Transverse colon (tissue), 4 donors: ENCODE results near the gene FBXL3. TPM values are rescaled to one million over a fixed set of nuclear protein-coding genes. Genes with fewer than 3 reads are reported as not detected.
"Not testable (repeated sequence)": the region's sequence is repeated elsewhere in the genome, so short reads cannot be mapped to it uniquely, and the experiment has no call there.

Source experiments
- DNase-seq: peaks from one replicate; pipeline ENCODE4 v3.0.0-alpha.2; 2019
- H3K27ac ChIP-seq, 4 donors: fragments of 200-600 bp; sonication (generic); 2 replicates each; pipeline ENCODE4 v1.5.1; 2016 to 2018; ENCODE audit warnings: inconsistent platforms in 4 of 4
- H3K27me3 ChIP-seq: fragments of 200-600 bp; sonication (generic); 2 replicates; pipeline ENCODE4 v1.5.1; 2017; ENCODE audit warnings: inconsistent platforms
- H3K36me3 ChIP-seq, 4 donors: fragments of 200-600 bp; sonication (generic); 2 replicates each; pipeline ENCODE4 v1.5.1; 2017 to 2019; ENCODE audit warnings: inconsistent platforms in 4 of 4
- H3K4me1 ChIP-seq, 4 donors: fragments of 200-600 bp; sonication (generic); 2 replicates each; pipeline ENCODE4 v1.5.1; 2017 to 2020; ENCODE audit warnings: inconsistent platforms in 4 of 4
- H3K4me3 ChIP-seq, 4 donors: fragments of 200-600 bp; sonication (generic); 1 replicate in 1 of 4; 2 replicates in 3 of 4; pipeline versions ENCODE4 v1.5.1 to v1.6.1; 2017 to 2019; ENCODE audit warnings: inconsistent platforms in 4 of 4
- H3K9me3 ChIP-seq, 2 donors: fragments of 200-600 bp; sonication (generic); 2 replicates each; pipeline ENCODE4 v1.5.1; 2017 to 2019; ENCODE audit warnings: inconsistent platforms in 2 of 2
- CTCF ChIP-seq, 5 experiments: fragments of 200-600 bp in 3 of 5; fragments of 450-650 bp in 2 of 5; sonication (generic) in 3 of 5; IDR thresholded peaks; 1 replicate in 2 of 5; 2 replicates in 3 of 5; pipeline ENCODE4 v1.5.1; 2016 to 2017; ENCODE audit warnings: antibody characterized with exemption in 5 of 5, inconsistent platforms in 3 of 5, mild to moderate bottlenecking in 2 of 5, moderate library complexity in 1 of 5
- EP300 ChIP-seq: sonication (generic); formaldehyde crosslinking; IDR thresholded peaks from one replicate; pipeline ENCODE4 v1.6.1; 2017; ENCODE audit warnings: antibody characterized with exemption, low read depth
- POLR2A ChIP-seq: fragments of 450-650 bp; IDR thresholded peaks from one replicate; pipeline ENCODE4 v1.6.1; 2016; ENCODE audit warnings: antibody characterized with exemption, mild to moderate bottlenecking, moderate library complexity
- POLR2AphosphoS5 ChIP-seq, 3 donors: sonication (generic); formaldehyde crosslinking; IDR thresholded peaks; one replicate each; pipeline ENCODE4 v1.6.1; 2016; ENCODE audit warnings: antibody characterized with exemption in 3 of 3
- WGBS, 2 donors: methylation state at CpG; one replicate each; pipeline ENCODE4 v1.1.5; 2018; ENCODE audit warnings: low coverage in 1 of 2; 5-methylcytosine and 5-hydroxymethylcytosine counted together
- in situ Hi-C, 4 donors: fragments of 200-750 bp; cut with MboI; loops; one replicate each; pipeline versions ENCODE4 v1.15.0 to v1.15.1; 2017; ENCODE audit warnings: low sequenced_read_pairs in 3 of 4, low pct_ligation_motif_present in 1 of 4, low pct_unique_long_range_greater_than_20kb in 1 of 4
- intact Hi-C: fragments of 100-400 bp; cut with DNase I; formaldehyde crosslinking; loops from one replicate; pipeline ENCODE4 v1.15.1; 2023; ENCODE audit warnings: low total_unique reads
- total RNA-seq, 4 donors: library from RNA; depleted of rRNA; stranded (reverse); fragments of >200 nt; gene quantifications; one replicate each; pipeline ENCODE4 v1.1.0, GENCODE V29; 2016

The FBXL3 gene
- total RNA-seq, 4 donors from 2014 or later: 23.1 to 111 (median 88.4) TPM

DNA sequence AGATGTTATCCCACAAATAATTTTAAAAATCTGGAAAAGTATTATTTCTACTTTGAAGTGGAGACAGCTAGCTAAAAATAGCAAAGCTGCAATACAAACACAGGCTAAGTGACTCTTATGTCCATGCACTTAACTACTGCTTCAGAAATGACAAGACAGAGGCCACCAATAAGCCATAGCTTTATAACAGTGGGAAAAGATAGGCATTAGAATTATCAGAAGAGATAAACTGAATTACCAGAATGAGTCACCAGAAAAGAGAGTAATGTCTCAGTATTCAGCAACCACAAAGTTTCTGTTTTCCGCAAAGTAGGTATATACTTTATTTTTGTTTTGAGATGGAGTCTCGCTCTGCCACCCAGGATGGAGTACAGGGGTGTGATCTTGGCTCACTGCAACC, 17.9 kb downstream of the FBXL3 start:
- WGBS, 2 donors: 77 to 79% methylated on average over 2 of the region's 2 CpGs

GRCh38 chr13:77008337-77008736, 18.6 kb downstream of the FBXL3 start:
- H3K9me3 ChIP-seq, H3K4me3 ChIP-seq, DNase-seq, in situ Hi-C loops, intact Hi-C loops, H3K27me3 ChIP-seq, H3K27ac ChIP-seq: not testable (repeated sequence)
- Histone ChIP-seq H3K36me3 (peaks cover 0 to 70% (median 15%) of the 10 kb centered on the region in 4 donors), H3K4me1 (peaks cover 0 to 12% (median 0%) of the 10 kb centered on the region in 4 donors)
- 85 to 92% methylated on average over 3 to 4 of the region's 4 CpGs for WGBS, 2 donors

More for the DNA sequence above, 17.9 kb downstream of the FBXL3 start:
- in situ Hi-C loops (no loop called here), intact Hi-C loops (no loop called here)
- H3K27me3 ChIP-seq: no peaks in the 10 kb centered on the region
- H3K9me3 ChIP-seq: no peaks in the 10 kb centered on the region
- no peak overlapping the region for H3K4me3 ChIP-seq
- H3K27ac ChIP-seq: no peak overlapping the region
- peaks cover 0 to 17% (median under 1%) of the 10 kb centered on the region in 4 donors for H3K4me1 ChIP-seq
- H3K36me3 ChIP-seq: peaks cover 0 to 69% (median 17%) of the 10 kb centered on the region in 4 donors
- DNase-seq: no peak
- TF ChIP-seq CTCF (IDR thresholded peaks at IDR 0.05) (no peak), EP300 (no peak), POLR2AphosphoS5 (IDR thresholded peaks at IDR 0.05) (no peak), POLR2A (no peak)

DNA sequence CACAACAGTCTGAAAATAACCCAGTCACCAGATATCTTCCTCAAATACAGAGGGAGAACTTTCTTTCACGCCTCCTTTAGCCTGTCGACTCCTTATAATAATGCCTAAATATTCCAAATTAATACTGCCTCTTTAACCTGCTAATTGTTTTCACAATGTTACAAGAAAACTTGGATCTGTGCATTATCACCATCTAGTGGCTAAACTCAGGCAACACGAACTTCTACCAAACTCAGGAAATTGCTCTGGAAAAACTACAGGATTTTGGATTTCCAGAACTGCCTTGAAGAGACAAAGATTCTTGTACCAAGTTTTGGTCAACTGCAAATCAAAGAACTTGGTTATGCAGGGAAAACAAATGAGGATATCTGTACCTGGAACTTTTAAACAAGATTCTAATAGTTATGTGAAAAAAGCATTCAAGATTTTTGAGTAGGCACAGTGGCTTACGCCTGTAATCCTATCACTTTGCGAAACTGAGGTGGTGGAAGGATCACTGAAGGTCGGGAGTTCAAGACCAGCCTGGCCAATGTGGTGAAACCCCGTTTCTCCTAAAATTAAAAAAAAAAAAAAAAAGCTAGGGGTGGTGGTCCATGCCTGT, 24.3 kb downstream of the FBXL3 start:
- Histone ChIP-seq H3K4me1 (peaks cover 0 to 32% (median 21%) of the 10 kb centered on the region in 4 donors), H3K27ac (peak overlapping the region in 2 of 4 donors; percentile 6 to 8), H3K36me3 (peaks cover 0 to 31% (median 0%) of the 10 kb centered on the region in 4 donors), H3K4me3 (no peak overlapping the region), H3K9me3 (no peaks in the 10 kb centered on the region), H3K27me3 (no peaks in the 10 kb centered on the region)
- 65 to 68% methylated on average over 6 to 7 of the region's 7 CpGs for WGBS, 2 donors
- in situ Hi-C loops (no loop called here), intact Hi-C loops (no loop called here)
- TF ChIP-seq CTCF (IDR thresholded peaks at IDR 0.05) (peak; percentile 39 to 55 (median 50)), POLR2A (no peak)
- DNase-seq: no peak

DNA sequence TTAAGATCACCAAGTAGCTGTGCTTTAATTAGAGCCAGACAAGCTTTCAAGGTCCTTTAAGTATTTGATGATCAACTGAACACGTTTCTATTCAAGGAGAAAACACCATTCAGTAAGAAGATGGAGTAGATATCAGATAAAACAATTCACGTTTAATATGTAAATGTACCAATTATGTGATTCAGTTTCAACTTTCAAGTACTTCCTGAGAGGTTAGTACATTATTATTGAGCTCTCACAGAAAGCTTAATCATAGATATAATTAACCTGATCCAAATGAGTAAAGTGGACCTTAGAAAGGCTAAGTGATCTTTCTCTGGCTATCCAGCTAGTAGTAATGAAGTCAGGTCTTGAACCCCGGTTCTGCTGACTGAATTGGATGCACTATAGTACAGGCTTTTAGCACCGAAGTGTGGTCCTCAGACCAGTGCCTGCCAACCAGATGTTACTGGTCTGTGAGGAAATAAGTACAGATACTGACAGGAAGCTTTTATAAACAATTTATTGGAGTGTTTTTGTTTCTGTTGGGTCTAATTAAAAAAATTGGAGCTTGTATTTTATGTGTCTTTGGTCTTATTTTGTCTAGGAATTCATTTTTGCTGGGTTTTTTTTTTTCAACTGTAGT, 24.9 kb downstream of the FBXL3 start:
- H3K9me3 ChIP-seq: no peaks in the 10 kb centered on the region
- H3K27ac ChIP-seq: peak overlapping the region in 2 of 4 donors; percentile 6 to 8
- no peak for TF ChIP-seq POLR2A
- no peak for TF ChIP-seq CTCF (IDR thresholded peaks at IDR 0.05)
- no peak for TF ChIP-seq POLR2AphosphoS5 (IDR thresholded peaks at IDR 0.05)
- TF ChIP-seq EP300: no peak
- peaks cover 0 to 32% (median 21%) of the 10 kb centered on the region in 4 donors for H3K4me1 ChIP-seq
- DNase-seq: no peak
- peaks cover 0 to 33% (median under 1%) of the 10 kb centered on the region in 4 donors for H3K36me3 ChIP-seq
- H3K4me3 ChIP-seq: no peak overlapping the region
- H3K27me3 ChIP-seq: no peaks in the 10 kb centered on the region
- intact Hi-C loops: no loop called here
- WGBS, 2 donors: 56 to 76% methylated on average over 3 to 4 of the region's 4 CpGs
- in situ Hi-C loops: no loop called here
